ENCODE data around the gene KPTN. TPM values are rescaled to one million over a fixed set of nuclear protein-coding genes. Genes with fewer than 3 reads are reported as not detected.

Gene KPTN
- total RNA-seq, 1 donor from 2014 or later = 9.8 TPM

- no peak for DNase-seq (ENCODE audit: low spot score)
These were observed 46.5 kb downstream of the KPTN start for GRCh38 chr19:47437500-47437899.

- peak; percentile 92 for DNase-seq (ENCODE audit: low spot score)
These were observed 47.2 kb downstream of the KPTN start for GRCh38 chr19:47436712-47437401.

- DNase-seq (ENCODE audit: low spot score) = no peak
These were observed 48.1 kb downstream of the KPTN start for GRCh38 chr19:47435883-47436417.

- DNase-seq (ENCODE audit: low spot score) = no peak
These were observed 48.8 kb downstream of the KPTN start for GRCh38 chr19:47435196-47435595.

- DNase-seq (ENCODE audit: low spot score) = no peak
These were observed 49.9 kb downstream of the KPTN start for GRCh38 chr19:47434088-47434487.

GRCh38 chr19:47433121-47433520 is 50.9 kb downstream of the KPTN start:
- no peak for DNase-seq (ENCODE audit: low spot score)

GRCh38 chr19:47432499-47432898 is 51.5 kb downstream of the KPTN start:
- DNase-seq (ENCODE audit: low spot score) = no peak

- DNase-seq (ENCODE audit: low spot score) = no peak
These were observed 51.9 kb downstream of the KPTN start for GRCh38 chr19:47432091-47432490.

GRCh38 chr19:47430041-47430802 is 53.8 kb downstream of the KPTN start:
- no peak for DNase-seq (ENCODE audit: low spot score)

GRCh38 chr19:47429140-47429793 is 54.8 kb downstream of the KPTN start:
- DNase-seq (ENCODE audit: low spot score) = no peak

- DNase-seq (ENCODE audit: low spot score) = no peak
These were observed 55.7 kb downstream of the KPTN start for GRCh38 chr19:47428177-47428894.

- DNase-seq (ENCODE audit: low spot score) = no peak
These were observed 56.5 kb downstream of the KPTN start for GRCh38 chr19:47427241-47428176.

Other genes with a start within 250 kb of the KPTN start
- 27.3 TPM for gene CCDC9, start 227.7 kb downstream of the KPTN start, total RNA-seq
- 34.4 TPM for gene INAFM1, start 209.3 kb downstream of the KPTN start, total RNA-seq
- 135 TPM for gene C5AR1, start 174.4 kb downstream of the KPTN start, total RNA-seq
- gene C5AR2, start 152.0 kb downstream of the KPTN start, total RNA-seq = 13.9 TPM
- gene DHX34, start 134.9 kb downstream of the KPTN start, total RNA-seq = 13.2 TPM
- 15.9 TPM for gene MEIS3, start 64.7 kb downstream of the KPTN start, total RNA-seq
- not detected for gene SLC8A2, start 12.3 kb downstream of the KPTN start, total RNA-seq
- gene NAPA, start 30.8 kb upstream of the KPTN start, total RNA-seq = 99.0 TPM
- gene ZNF541, start 88.9 kb upstream of the KPTN start, total RNA-seq = 0.87 TPM
- gene BICRA, start 124.9 kb upstream of the KPTN start, total RNA-seq = 14.5 TPM
- gene EHD2, start 229.2 kb upstream of the KPTN start, total RNA-seq = 327 TPM